Liver (tissue), 9 donors: ENCODE data around the gene NDOR1. TPM values are rescaled to one million over a fixed set of nuclear protein-coding genes. Genes with fewer than 3 reads are reported as not detected.

ENCODE experiments used
- DNase-seq: peaks from one replicate; pipeline ENCODE4 v3.0.0-alpha.2; 2017; ENCODE audit warnings: low spot score
- H3K27ac ChIP-seq, 2 donors: one replicate each; pipeline ENCODE4 v1.7.0; 2013; ENCODE audit warnings: inconsistent platforms in 2 of 2, low read length in 2 of 2, control low read depth in 1 of 2, low read depth in 1 of 2, mild to moderate bottlenecking in 1 of 2
- H3K27me3 ChIP-seq, 4 donors: one replicate each; pipeline versions ENCODE4 v1.6.1 to v1.7.0; 2013; ENCODE audit warnings: low read length in 3 of 4, inconsistent platforms in 1 of 4, mild to moderate bottlenecking in 1 of 4, moderate library complexity in 1 of 4; ENCODE audit not compliant: control insufficient read depth in 4 of 4, insufficient read depth in 4 of 4
- H3K36me3 ChIP-seq, 4 donors: one replicate each; pipeline versions ENCODE4 v1.6.1 to v1.7.0; 2013; ENCODE audit warnings: low read length in 3 of 4, mild to moderate bottlenecking in 3 of 4, low read depth in 1 of 4, moderate library complexity in 1 of 4; ENCODE audit not compliant: control insufficient read depth in 4 of 4, insufficient read depth in 3 of 4
- H3K4me1 ChIP-seq, 4 donors: one replicate each; pipeline versions ENCODE4 v1.6.1 to v1.7.0; 2013; ENCODE audit warnings: low read length in 3 of 4, mild to moderate bottlenecking in 3 of 4, moderate library complexity in 1 of 4; ENCODE audit not compliant: control insufficient read depth in 4 of 4, insufficient read depth in 4 of 4
- H3K4me3 ChIP-seq, 3 donors: one replicate each; pipeline versions ENCODE4 v1.6.1 to v1.7.0; 2013; ENCODE audit warnings: low read length in 3 of 3, control low read depth in 1 of 3, low read depth in 1 of 3, mild to moderate bottlenecking in 1 of 3
- H3K9ac ChIP-seq, 2 donors: one replicate each; pipeline ENCODE4 v1.7.0; 2013; ENCODE audit warnings: low read length in 2 of 2, mild to moderate bottlenecking in 2 of 2, moderate library complexity in 2 of 2, control low read depth in 1 of 2, low read depth in 1 of 2
- H3K9me3 ChIP-seq, 4 donors: one replicate each; pipeline versions ENCODE4 v1.6.1 to v1.7.0; 2013; ENCODE audit warnings: low read length in 3 of 4; ENCODE audit not compliant: control insufficient read depth in 4 of 4
- ATF3 ChIP-seq: IDR thresholded peaks from 2 replicates; pipeline ENCODE4 v1.6.1; 2016; ENCODE audit warnings: antibody characterized with exemption
- EGR1 ChIP-seq, 2 donors: IDR thresholded peaks; 2 replicates each; pipeline ENCODE4 v1.6.1; 2016 to 2018; ENCODE audit warnings: antibody characterized with exemption in 2 of 2, low read depth in 2 of 2
- FOXA1 ChIP-seq: IDR thresholded peaks from 2 replicates; pipeline ENCODE4 v1.6.1; 2016; ENCODE audit warnings: antibody characterized with exemption
- HNF4A ChIP-seq, 2 donors: conservative IDR thresholded peaks; 2 replicates each; pipeline ENCODE4 v1.6.1; 2016; ENCODE audit warnings: antibody characterized with exemption in 2 of 2, mild to moderate bottlenecking in 2 of 2
- JUND ChIP-seq, 2 donors: IDR thresholded peaks; 2 replicates each; pipeline ENCODE4 v1.6.1; 2016; ENCODE audit warnings: antibody characterized with exemption in 2 of 2
- RAD21 ChIP-seq, 2 donors: IDR thresholded peaks; 2 replicates each; pipeline ENCODE4 v1.6.1; 2016; ENCODE audit warnings: antibody characterized with exemption in 2 of 2, mild to moderate bottlenecking in 2 of 2
- TAF1 ChIP-seq: conservative IDR thresholded peaks from 2 replicates; pipeline ENCODE4 v1.6.1; 2016; ENCODE audit warnings: antibody characterized with exemption, mild to moderate bottlenecking
- WGBS: extraction: QIAGEN DNeasy Blood & Tissue Kit; methylation state at CpG from one replicate; pipeline ENCODE4 v1.1.7; 2013; 5-methylcytosine and 5-hydroxymethylcytosine counted together
- polyA plus RNA-seq, 2 donors: library from polyadenylated mRNA; stranded (reverse) in 1 of 2; unstranded in 1 of 2; fragments of 200-250 nt in 1 of 2; fragments of >200 nt in 1 of 2; fragmentation: Nextera tagmentation in 1 of 2; extraction: Ambion mirVana in 1 of 2; gene quantifications; one replicate each; pipeline versions ENCODE4 v1.2.1 to v1.2.3, GENCODE V29; 2013 to 2015
- total RNA-seq, 2 donors: library from RNA; depleted of rRNA; stranded (reverse); fragments of >200 nt; gene quantifications; one replicate each; pipeline ENCODE4 v1.2.3, GENCODE V29; 2014
- TF ChIP-seq, protein P1 (sequence below): IDR thresholded peaks from 2 replicates; pipeline ENCODE4 v1.6.1; 2016; ENCODE audit warnings: antibody characterized with exemption
- TF ChIP-seq, protein P2 (sequence below): fragments of 150-350 bp; IDR thresholded peaks from 2 replicates; pipeline ENCODE4 v1.5.1; 2017; ENCODE audit warnings: improper control_type of control experiment, low read depth, low read length; ENCODE audit not compliant: missing input control
- donor health status: healthy.
- donor health status: healthy.
- donor health status: healthy.
- donor health status: healthy.
- donor health status: healthy.

The NDOR1 gene
- total and polyA plus RNA-seq, 4 donors: 2.5 to 4.7 (median 3.2) TPM

GRCh38 chr9:137218754-137219271 is 13.3 kb downstream of the NDOR1 start:
- H3K9ac ChIP-seq: no peak overlapping the region
- WGBS: 64% methylated on average over 12 of the region's 12 CpGs
- peaks cover 0 to 5% (median under 1%) of the 10 kb centered on the region in 4 donors for H3K36me3 ChIP-seq
- H3K27me3 ChIP-seq: no peaks in the 10 kb centered on the region
- no peak overlapping the region for H3K4me3 ChIP-seq
- peaks cover 6 to 26% (median 14%) of the 10 kb centered on the region in 4 donors for H3K4me1 ChIP-seq
- no peaks in the 10 kb centered on the region for H3K9me3 ChIP-seq
- DNase-seq: peak; percentile 65
- H3K27ac ChIP-seq: no peak overlapping the region
- TF ChIP-seq FOXA1: no peak
- no peak for TF ChIP-seq TAF1
- TF ChIP-seq HNF4A (conservative IDR thresholded peaks at IDR 0.05): no peak
- no peak for TF ChIP-seq RAD21 (IDR thresholded peaks at IDR 0.05)
- TF ChIP-seq, protein P1, sequence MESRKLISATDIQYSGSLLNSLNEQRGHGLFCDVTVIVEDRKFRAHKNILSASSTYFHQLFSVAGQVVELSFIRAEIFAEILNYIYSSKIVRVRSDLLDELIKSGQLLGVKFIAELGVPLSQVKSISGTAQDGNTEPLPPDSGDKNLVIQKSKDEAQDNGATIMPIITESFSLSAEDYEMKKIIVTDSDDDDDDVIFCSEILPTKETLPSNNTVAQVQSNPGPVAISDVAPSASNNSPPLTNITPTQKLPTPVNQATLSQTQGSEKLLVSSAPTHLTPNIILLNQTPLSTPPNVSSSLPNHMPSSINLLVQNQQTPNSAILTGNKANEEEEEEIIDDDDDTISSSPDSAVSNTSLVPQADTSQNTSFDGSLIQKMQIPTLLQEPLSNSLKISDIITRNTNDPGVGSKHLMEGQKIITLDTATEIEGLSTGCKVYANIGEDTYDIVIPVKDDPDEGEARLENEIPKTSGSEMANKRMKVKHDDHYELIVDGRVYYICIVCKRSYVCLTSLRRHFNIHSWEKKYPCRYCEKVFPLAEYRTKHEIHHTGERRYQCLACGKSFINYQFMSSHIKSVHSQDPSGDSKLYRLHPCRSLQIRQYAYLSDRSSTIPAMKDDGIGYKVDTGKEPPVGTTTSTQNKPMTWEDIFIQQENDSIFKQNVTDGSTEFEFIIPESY: no peak

- Histone ChIP-seq H3K4me3 (no peak overlapping the region), H3K27ac (no peak overlapping the region), H3K4me1 (peaks cover 10 to 30% (median 19%) of the 10 kb centered on the region in 4 donors), H3K9ac (no peak overlapping the region), H3K27me3 (no peaks in the 10 kb centered on the region), H3K9me3 (no peaks in the 10 kb centered on the region), H3K36me3 (peaks cover 0 to 4% (median under 1%) of the 10 kb centered on the region in 4 donors)
- 96% methylated on average over 10 of the region's 10 CpGs for WGBS
- no peak for TF ChIP-seq TAF1
- TF ChIP-seq, protein P2, sequence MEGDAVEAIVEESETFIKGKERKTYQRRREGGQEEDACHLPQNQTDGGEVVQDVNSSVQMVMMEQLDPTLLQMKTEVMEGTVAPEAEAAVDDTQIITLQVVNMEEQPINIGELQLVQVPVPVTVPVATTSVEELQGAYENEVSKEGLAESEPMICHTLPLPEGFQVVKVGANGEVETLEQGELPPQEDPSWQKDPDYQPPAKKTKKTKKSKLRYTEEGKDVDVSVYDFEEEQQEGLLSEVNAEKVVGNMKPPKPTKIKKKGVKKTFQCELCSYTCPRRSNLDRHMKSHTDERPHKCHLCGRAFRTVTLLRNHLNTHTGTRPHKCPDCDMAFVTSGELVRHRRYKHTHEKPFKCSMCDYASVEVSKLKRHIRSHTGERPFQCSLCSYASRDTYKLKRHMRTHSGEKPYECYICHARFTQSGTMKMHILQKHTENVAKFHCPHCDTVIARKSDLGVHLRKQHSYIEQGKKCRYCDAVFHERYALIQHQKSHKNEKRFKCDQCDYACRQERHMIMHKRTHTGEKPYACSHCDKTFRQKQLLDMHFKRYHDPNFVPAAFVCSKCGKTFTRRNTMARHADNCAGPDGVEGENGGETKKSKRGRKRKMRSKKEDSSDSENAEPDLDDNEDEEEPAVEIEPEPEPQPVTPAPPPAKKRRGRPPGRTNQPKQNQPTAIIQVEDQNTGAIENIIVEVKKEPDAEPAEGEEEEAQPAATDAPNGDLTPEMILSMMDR: no peak
- no peak for TF ChIP-seq EGR1 (IDR thresholded peaks at IDR 0.05; ENCODE audit: low read depth in 2 of 2)
- TF ChIP-seq, protein P1: no peak
- TF ChIP-seq ATF3: no peak
- no peak for TF ChIP-seq JUND (IDR thresholded peaks at IDR 0.05)
- no peak for DNase-seq
Observed at GRCh38 chr9:137219757-137220316, 14.3 kb downstream of the NDOR1 start.
